Pancreas (tissue), 10 donors: ENCODE results near the gene PODN. TPM values are rescaled to one million over a fixed set of nuclear protein-coding genes. Genes with fewer than 3 reads are reported as not detected.
A peak's percentile ranks its signal among the peaks of the same experiment; 100 is the strongest.

Experiments
- ATAC-seq, 4 donors: fragments of 200-7000 bp; cut with Tn5 transposase; one replicate each; pipeline versions ENCODE4 v1.8.0 to v1.9.1; 2020; ENCODE audit warnings: mild to moderate bottlenecking in 4 of 4, moderate library complexity in 4 of 4
- DNase-seq, 6 donors: peaks; one replicate each; pipeline ENCODE4 v3.0.0-alpha.2; 2020
- FAIRE-seq: peaks from 2 replicates; lab custom pipeline; 2012; peaks lifted over from hg19 to GRCh38; lab: Jason Lieb, UNC
- H3K27ac ChIP-seq, 4 donors: fragments of 200-600 bp; sonication (generic); 1 replicate in 3 of 4; 2 replicates in 1 of 4; pipeline versions ENCODE4 v1.5.0 to v1.8.0; 2020
- H3K27me3 ChIP-seq, 4 donors: fragments of 200-600 bp; one replicate each; pipeline ENCODE4 v1.8.0; 2021
- H3K36me3 ChIP-seq, 3 donors: fragments of 200-600 bp; sonication (generic) in 1 of 3; one replicate each; pipeline versions ENCODE4 v1.5.0 to v1.8.0; 2020 to 2021
- H3K4me1 ChIP-seq, 3 donors: fragments of 200-600 bp; one replicate each; pipeline ENCODE4 v1.8.0; 2021
- H3K4me3 ChIP-seq, 4 donors: fragments of 200-600 bp; sonication (generic) in 2 of 4; one replicate each; pipeline versions ENCODE4 v1.5.0 to v1.8.0; 2020 to 2021
- H3K9me3 ChIP-seq, 4 donors: fragments of 200-600 bp; one replicate each; pipeline ENCODE4 v1.8.0; 2021
- CTCF ChIP-seq, 4 donors: fragments of 200-600 bp; sonication (generic) in 3 of 4; IDR thresholded peaks; one replicate each; pipeline versions ENCODE4 v1.5.0 to v1.8.0; 2021; ENCODE audit warnings: antibody characterized with exemption in 4 of 4
- WGBS, 2 donors: extraction: QIAGEN DNeasy Blood & Tissue Kit; methylation state at CpG; one replicate each; pipeline ENCODE4 v1.1.7; 2013; 5-methylcytosine and 5-hydroxymethylcytosine counted together
- intact Hi-C, 3 donors: fragments of 100-400 bp; cut with DNase I; formaldehyde crosslinking; loops; one replicate each; pipeline versions ENCODE4 v1.11.1 to v1.14.2; 2022
- polyA plus RNA-seq, 2 donors: library from polyadenylated mRNA; stranded (reverse); fragments of 200-250 nt; gene quantifications; one replicate each; pipeline ENCODE4 v1.2.3, GENCODE V29; 2013
- total RNA-seq, 6 donors: library from RNA; stranded (reverse); fragmentation: NEBNext Ultra II Directional in 4 of 6; extraction: Animal tissue kit (Norgen Biotek cat#: 25700) in 4 of 6; gene quantifications; one replicate each; pipeline versions ENCODE4 v1.2.1 to v1.2.4, GENCODE V29; 2021 to 2023
- donor health status: healthy with polysubstance abuse.
- donor health status: DM: no; HTN: no; CAD: no; lungs with moderate emphysema.
- donor health status: DM: no; HTN: no; CAD: no.
- donor health status: control.
- donor health status: control.
- donor health status: Bipolar disorder and iron deficiency.
- donor health status: DM: yes; HTN: yes; CAD: no.
- donor health status: DM: no; HTN: no; CAD: no.
- donor health status: DM: no; HTN: no; CAD: no.
- donor health status: DM: yes; HTN: yes; CAD: no.

The PODN gene
- total and polyA plus RNA-seq, 8 donors, result 1.8 to 14.9 (median 10.2) TPM

- no peak for TF ChIP-seq CTCF (IDR thresholded peaks at IDR 0.05)
- intact Hi-C loops, result no loop called here
- Histone ChIP-seq H3K4me3 (no peak overlapping the region), H3K4me1 (no peaks in the 10 kb centered on the region), H3K27me3 (no peaks in the 10 kb centered on the region), H3K9me3 (no peaks in the 10 kb centered on the region), H3K27ac (no peak overlapping the region), H3K36me3 (no peaks in the 10 kb centered on the region)
- ATAC-seq (no peak), FAIRE-seq (no peak), DNase-seq (peak in 2 of 6 donors; percentile 10 to 21)
- WGBS, 2 donors, result 42 to 61% methylated on average over 3 of the region's 3 CpGs
These were observed 18.0 kb downstream of the PODN start for GRCh38 chr1:53080041-53080440.

GRCh38 chr1:53080769-53081168 lies 18.8 kb downstream of the PODN start:
- H3K4me3 ChIP-seq, result no peak overlapping the region
- no peaks in the 10 kb centered on the region for H3K27me3 ChIP-seq
- intact Hi-C loops, result no loop called here
- no peaks in the 10 kb centered on the region for H3K36me3 ChIP-seq
- no peak overlapping the region for H3K27ac ChIP-seq
- no peak for TF ChIP-seq CTCF (IDR thresholded peaks at IDR 0.05)
- FAIRE-seq (no peak), ATAC-seq (no peak), DNase-seq (peak in 2 of 6 donors; percentile 48)
- no peaks in the 10 kb centered on the region for H3K9me3 ChIP-seq
- H3K4me1 ChIP-seq, result no peaks in the 10 kb centered on the region
- 71 to 79% methylated on average over 15 of the region's 15 CpGs for WGBS, 2 donors

GRCh38 chr1:53081384-53082066 lies 19.5 kb downstream of the PODN start:
- FAIRE-seq, result no peak
- TF ChIP-seq CTCF (IDR thresholded peaks at IDR 0.05), result no peak
- H3K36me3 ChIP-seq, result no peaks in the 10 kb centered on the region
- no peaks in the 10 kb centered on the region for H3K27me3 ChIP-seq
- intact Hi-C loops, result no loop called here
- no peak overlapping the region for H3K27ac ChIP-seq
- peak in 1 of 6 donors; percentile 36 for DNase-seq
- no peak overlapping the region for H3K4me3 ChIP-seq
- no peaks in the 10 kb centered on the region for H3K9me3 ChIP-seq
- WGBS, 2 donors, result 72 to 80% methylated on average over 14 of the region's 14 CpGs
- H3K4me1 ChIP-seq, result no peaks in the 10 kb centered on the region
- no peak for ATAC-seq

GRCh38 chr1:53082826-53083455 lies 20.9 kb downstream of the PODN start:
- WGBS, 2 donors, result 80 to 85% methylated on average over 13 of the region's 13 CpGs
- intact Hi-C loops, result no loop called here
- no peak for ATAC-seq
- Histone ChIP-seq H3K4me3 (no peak overlapping the region), H3K4me1 (no peaks in the 10 kb centered on the region), H3K27ac (no peak overlapping the region), H3K9me3 (no peaks in the 10 kb centered on the region), H3K27me3 (no peaks in the 10 kb centered on the region), H3K36me3 (no peaks in the 10 kb centered on the region)
- no peak for FAIRE-seq
- peak in 1 of 6 donors; percentile 17 for DNase-seq
- no peak for TF ChIP-seq CTCF (IDR thresholded peaks at IDR 0.05)
